ENCODE results near the gene C4BPB. TPM values are rescaled to one million over a fixed set of nuclear protein-coding genes. Genes with fewer than 3 reads are reported as not detected.

The C4BPB gene
- total RNA-seq, 2 donors from 2014 or later, result not detected

GRCh38 chr1:207060596-207060995 lies 28.1 kb upstream of the C4BPB start:
- no peaks in the 10 kb centered on the region for H3K9me3 Mint-ChIP-seq
- no peak overlapping the region for H3K4me3 ChIP-seq (ENCODE audit: low read length)
- H3K36me3 Mint-ChIP-seq (ENCODE audit: low read depth), result peaks cover 24% of the 10 kb centered on the region
- no peaks in the 10 kb centered on the region for H3K27me3 ChIP-seq (ENCODE audit: control insufficient read depth, insufficient read depth, low read length, poor library complexity, severe bottlenecking)
- no peak overlapping the region for H3K27ac ChIP-seq (ENCODE audit: low read depth, low read length)
- H3K9ac ChIP-seq (ENCODE audit: extremely low read depth, low read length, poor library complexity, severe bottlenecking), result no peak overlapping the region
- no peak overlapping the region for H3K4me3 Mint-ChIP-seq
- TF ChIP-seq CTCF (conservative IDR thresholded peaks at IDR 0.05), result no peak
- H3K27ac Mint-ChIP-seq, result no peak overlapping the region
- 88% methylated on average over 3 of the region's 3 CpGs; no CpG with 5 or more reads in 1 of the 2 experiments for WGBS, 2 experiments (ENCODE audit: insufficient coverage in 1 of 2, insufficient read length in 1 of 2)
- H3K9me3 ChIP-seq (ENCODE audit: control insufficient read depth, low read length), result no peaks in the 10 kb centered on the region
- H3K36me3 ChIP-seq (ENCODE audit: control insufficient read depth, insufficient read depth, low read length), result no peaks in the 10 kb centered on the region
- no peaks in the 10 kb centered on the region for H3K4me1 ChIP-seq (ENCODE audit: control insufficient read depth, insufficient read depth, low read length)
- H3K4me1 Mint-ChIP-seq, result peaks cover 10% of the 10 kb centered on the region
- DNase-seq, result no peak
- H3K27me3 Mint-ChIP-seq (ENCODE audit: insufficient read depth), result no peaks in the 10 kb centered on the region

GRCh38 chr1:207062058-207062457 lies 26.6 kb upstream of the C4BPB start:
- Mint-ChIP-seq H3K36me3 (ENCODE audit: low read depth) (peaks cover 26% of the 10 kb centered on the region), H3K27me3 (ENCODE audit: insufficient read depth) (no peaks in the 10 kb centered on the region)

GRCh38 chr1:207063014-207063413 lies 25.6 kb upstream of the C4BPB start:
- Histone ChIP-seq H3K4me1 (ENCODE audit: control insufficient read depth, insufficient read depth, low read length) (no peaks in the 10 kb centered on the region), H3K36me3 (ENCODE audit: control insufficient read depth, insufficient read depth, low read length) (no peaks in the 10 kb centered on the region), H3K4me3 (ENCODE audit: low read length) (no peak overlapping the region), H3K27me3 (ENCODE audit: control insufficient read depth, insufficient read depth, low read length, poor library complexity, severe bottlenecking) (no peaks in the 10 kb centered on the region), H3K27ac (ENCODE audit: low read depth, low read length) (no peak overlapping the region), H3K9ac (ENCODE audit: extremely low read depth, low read length, poor library complexity, severe bottlenecking) (no peak overlapping the region), H3K9me3 (ENCODE audit: control insufficient read depth, low read length) (no peaks in the 10 kb centered on the region)
- H3K4me3 Mint-ChIP-seq, result no peak overlapping the region
- H3K9me3 Mint-ChIP-seq, result no peaks in the 10 kb centered on the region
- no peak overlapping the region for H3K27ac Mint-ChIP-seq
- peaks cover 10% of the 10 kb centered on the region for H3K4me1 Mint-ChIP-seq
- DNase-seq, result no peak
- H3K36me3 Mint-ChIP-seq (ENCODE audit: low read depth), result peaks cover 30% of the 10 kb centered on the region
- H3K27me3 Mint-ChIP-seq (ENCODE audit: insufficient read depth), result no peaks in the 10 kb centered on the region
- no peak for TF ChIP-seq CTCF (conservative IDR thresholded peaks at IDR 0.05)
- WGBS, 2 experiments (ENCODE audit: insufficient coverage in 1 of 2, insufficient read length in 1 of 2), result 96 to 100% methylated on average over 5 of the region's 5 CpGs

More at GRCh38 chr1:207062058-207062457, 26.6 kb upstream of the C4BPB start:
- Histone ChIP-seq H3K4me3 (ENCODE audit: low read length) (no peak overlapping the region), H3K27ac (ENCODE audit: low read depth, low read length) (no peak overlapping the region), H3K27me3 (ENCODE audit: control insufficient read depth, insufficient read depth, low read length, poor library complexity, severe bottlenecking) (no peaks in the 10 kb centered on the region), H3K36me3 (ENCODE audit: control insufficient read depth, insufficient read depth, low read length) (no peaks in the 10 kb centered on the region), H3K9me3 (ENCODE audit: control insufficient read depth, low read length) (no peaks in the 10 kb centered on the region), H3K4me1 (ENCODE audit: control insufficient read depth, insufficient read depth, low read length) (no peaks in the 10 kb centered on the region), H3K9ac (ENCODE audit: extremely low read depth, low read length, poor library complexity, severe bottlenecking) (no peak overlapping the region)
- 85% methylated on average over 1 of the region's 1 CpG; no CpG with 5 or more reads in 1 of the 2 experiments for WGBS, 2 experiments (ENCODE audit: insufficient coverage in 1 of 2, insufficient read length in 1 of 2)
- no peaks in the 10 kb centered on the region for H3K9me3 Mint-ChIP-seq
- no peak overlapping the region for H3K4me3 Mint-ChIP-seq
- TF ChIP-seq CTCF (conservative IDR thresholded peaks at IDR 0.05), result no peak
- no peak overlapping the region for H3K27ac Mint-ChIP-seq
- H3K4me1 Mint-ChIP-seq, result peaks cover 10% of the 10 kb centered on the region
- DNase-seq, result no peak

Data from endodermal cell (in vitro differentiated cells).